PC-9 (cell line): ENCODE data around the gene GPS1. TPM values are rescaled to one million over a fixed set of nuclear protein-coding genes. Genes with fewer than 3 reads are reported as not detected.

Source experiments
- BruUV-seq: library from RNA; stranded (reverse); fragments of 400-500 nt; replicated peaks from 2 replicates; lab custom pipeline; 2021; lab: Mats Ljungman, UMichigan
- CTCF ChIA-PET: fragments of 300-600 bp; sonication (Branson Sonifier 250); formaldehyde crosslinking; loops from one replicate; lab custom pipeline; 2022; ENCODE audit warnings: antibody characterized with exemption; lab: Charles Lee
- POLR2A ChIA-PET: fragments of 300-600 bp; sonication (Branson Sonifier 250); formaldehyde crosslinking; loops from one replicate; lab custom pipeline; 2022; ENCODE audit warnings: antibody characterized with exemption; ENCODE audit not compliant: unreplicated experiment; lab: Charles Lee
- DNase-seq, 2 experiments: peaks; one replicate each; pipeline versions ENCODE4 v3.0.0 to v3.0.0-alpha.2; 2015 to 2022; ENCODE audit warnings: mixed read lengths in 1 of 2
- H2AFZ ChIP-seq: fragments of 200-600 bp; sonication (generic); 2 replicates; pipeline ENCODE4 v1.8.1; 2017; ENCODE audit warnings: antibody characterized with exemption
- H3F3A ChIP-seq: fragments of 200-600 bp; sonication (generic); 2 replicates; pipeline ENCODE4 v1.8.1; 2017; ENCODE audit warnings: antibody characterized with exemption, mild to moderate bottlenecking, low read depth; ENCODE audit not compliant: insufficient read depth
- H3K27ac ChIP-seq: fragments of 200-600 bp; sonication (generic); 2 replicates; pipeline ENCODE4 v1.6.1; 2016; ENCODE audit warnings: mixed run types
- H3K27me3 ChIP-seq: fragments of 200-600 bp; sonication (generic); 2 replicates; pipeline ENCODE4 v1.6.1; 2016; ENCODE audit warnings: low read depth, mixed run types; ENCODE audit not compliant: insufficient read depth
- H3K36me3 ChIP-seq: fragments of 200-600 bp; sonication (generic); 2 replicates; pipeline ENCODE4 v1.6.1; 2016; ENCODE audit warnings: low read depth, mixed run types
- H3K4me1 ChIP-seq: fragments of 200-600 bp; sonication (generic); replicated peaks from 2 replicates; pipeline ENCODE4 v1.6.1; 2016; ENCODE audit warnings: mixed run types; ENCODE audit not compliant: insufficient read depth
- H3K4me2 ChIP-seq: fragments of 200-600 bp; sonication (generic); 2 replicates; pipeline ENCODE4 v1.6.1; 2017; ENCODE audit warnings: mixed run types
- H3K4me3 ChIP-seq: fragments of 200-600 bp; sonication (generic); 2 replicates; pipeline ENCODE4 v1.6.1; 2016; ENCODE audit warnings: mixed run types
- H3K79me2 ChIP-seq: fragments of 200-600 bp; sonication (generic); 2 replicates; pipeline ENCODE4 v1.6.1; 2017; ENCODE audit warnings: low read depth, mixed run types
- H3K9me2 ChIP-seq: fragments of 200-600 bp; sonication (generic); 2 replicates; pipeline ENCODE4 v1.8.1; 2017; ENCODE audit warnings: mild to moderate bottlenecking; ENCODE audit not compliant: insufficient read depth
- H3K9me3 ChIP-seq: fragments of 200-600 bp; sonication (generic); 2 replicates; pipeline ENCODE4 v1.8.1; 2016; ENCODE audit warnings: low read depth; ENCODE audit not compliant: insufficient read depth
- H4K20me1 ChIP-seq: fragments of 200-600 bp; sonication (generic); 2 replicates; pipeline ENCODE4 v1.8.1; 2017; ENCODE audit not compliant: insufficient read depth
- EZH2 ChIP-seq: fragments of 200-600 bp; sonication (generic); IDR thresholded peaks from 2 replicates; pipeline ENCODE4 v1.8.0; 2017; ENCODE audit warnings: antibody characterized with exemption, low read depth
- intact Hi-C: fragments of 100-400 bp; cut with micrococcal nuclease; formaldehyde crosslinking; loops from one replicate; pipeline ENCODE4 v1.10.0; 2022; ENCODE audit not compliant: unreplicated experiment
- total RNA-seq: library from RNA; stranded (reverse); gene quantifications from 2 replicates; pipeline ENCODE4 v1.2.3, GENCODE V29; 2021
- TF ChIP-seq, protein P1 (sequence below): fragments of 200-600 bp; sonication (generic); conservative IDR thresholded peaks from 2 replicates; pipeline ENCODE4 v1.6.1; 2017; ENCODE audit warnings: mixed run types, antibody characterized with exemption, mild to moderate bottlenecking, moderate library complexity

GPS1 gene
- total RNA-seq, 1 experiment from 2014 or later: 121 TPM

GRCh38 chr17:82092995-82093751, 41.5 kb downstream of the GPS1 start:
- H3K4me3 ChIP-seq: no peak overlapping the region
- no peaks in the 10 kb centered on the region for H3K27me3 ChIP-seq
- intact Hi-C loops: no loop called here
- no peaks in the 10 kb centered on the region for H3K9me3 ChIP-seq
- no peaks in the 10 kb centered on the region for H3K9me2 ChIP-seq
- peaks cover 49% of the 10 kb centered on the region for H3K79me2 ChIP-seq
- no peaks in the 10 kb centered on the region for H3K36me3 ChIP-seq
- ChIA-PET POLR2A (no interaction called here), CTCF (interaction anchor here (0.6 kb wide), 1 partner anchor 358 kb away, joined by 3 read pairs; no protein-coding TSS in a partner anchor)
- no peak for DNase-seq
- no peak overlapping the region for H2AFZ ChIP-seq
- peaks cover 46% of the 10 kb centered on the region for H4K20me1 ChIP-seq
- BruUV-seq: no TSS peak
- H3K4me2 ChIP-seq: no peak overlapping the region
- H3K27ac ChIP-seq: no peak overlapping the region
- H3K4me1 ChIP-seq: no peaks in the 10 kb centered on the region; the same call in 1 of the 2 replicates
- H3F3A ChIP-seq: peaks cover 5% of the 10 kb centered on the region; the same call in 1 of the 2 replicates
- TF ChIP-seq, protein P1, sequence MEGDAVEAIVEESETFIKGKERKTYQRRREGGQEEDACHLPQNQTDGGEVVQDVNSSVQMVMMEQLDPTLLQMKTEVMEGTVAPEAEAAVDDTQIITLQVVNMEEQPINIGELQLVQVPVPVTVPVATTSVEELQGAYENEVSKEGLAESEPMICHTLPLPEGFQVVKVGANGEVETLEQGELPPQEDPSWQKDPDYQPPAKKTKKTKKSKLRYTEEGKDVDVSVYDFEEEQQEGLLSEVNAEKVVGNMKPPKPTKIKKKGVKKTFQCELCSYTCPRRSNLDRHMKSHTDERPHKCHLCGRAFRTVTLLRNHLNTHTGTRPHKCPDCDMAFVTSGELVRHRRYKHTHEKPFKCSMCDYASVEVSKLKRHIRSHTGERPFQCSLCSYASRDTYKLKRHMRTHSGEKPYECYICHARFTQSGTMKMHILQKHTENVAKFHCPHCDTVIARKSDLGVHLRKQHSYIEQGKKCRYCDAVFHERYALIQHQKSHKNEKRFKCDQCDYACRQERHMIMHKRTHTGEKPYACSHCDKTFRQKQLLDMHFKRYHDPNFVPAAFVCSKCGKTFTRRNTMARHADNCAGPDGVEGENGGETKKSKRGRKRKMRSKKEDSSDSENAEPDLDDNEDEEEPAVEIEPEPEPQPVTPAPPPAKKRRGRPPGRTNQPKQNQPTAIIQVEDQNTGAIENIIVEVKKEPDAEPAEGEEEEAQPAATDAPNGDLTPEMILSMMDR: no peak
- TF ChIP-seq EZH2: no peak

GRCh38 chr17:82094931-82095776, 43.5 kb downstream of the GPS1 start:
- H3K27me3 ChIP-seq: no peaks in the 10 kb centered on the region
- TF ChIP-seq, protein P1: no peak
- no peak for TF ChIP-seq EZH2
- peaks cover 44% of the 10 kb centered on the region for H4K20me1 ChIP-seq
- H3K4me2 ChIP-seq: peak overlapping the region; percentile 91
- H3K9me2 ChIP-seq: no peaks in the 10 kb centered on the region
- POLR2A ChIA-PET: interaction anchor here (0.6 to 1.1 kb wide), 2 partner anchors 11 to 21 kb away, joined by 5 to 10 read pairs; no protein-coding TSS in a partner anchor
- peak overlapping the region; percentile 67; the same call in 1 of the 2 replicates for H3K4me3 ChIP-seq
- peaks cover 13% of the 10 kb centered on the region for H3F3A ChIP-seq
- H3K27ac ChIP-seq: no peak overlapping the region
- no peak overlapping the region for H2AFZ ChIP-seq
- H3K9me3 ChIP-seq: no peaks in the 10 kb centered on the region
- peaks cover 12% of the 10 kb centered on the region for H3K4me1 ChIP-seq
- CTCF ChIA-PET: no interaction called here
- no peak for DNase-seq
- intact Hi-C loops: loop anchor here (5.0 kb wide), 1 partner anchor 58 kb away; the partner anchor contains the start of gene DCXR
- H3K36me3 ChIP-seq: no peaks in the 10 kb centered on the region
- BruUV-seq: no TSS peak
- H3K79me2 ChIP-seq: peaks cover 49% of the 10 kb centered on the region
